Neuronal stem cell (in vitro differentiated cells): ENCODE data around the gene FOSL2.
A peak's percentile ranks its signal among the peaks of the same experiment; 100 is the strongest.

Experiments
- DNase-seq: peaks from one replicate; pipeline ENCODE4 v3.0.0-alpha.2; 2013; ENCODE audit warnings: low spot score
- H2AFZ ChIP-seq: one replicate; pipeline ENCODE4 v1.6.1; 2013; ENCODE audit warnings: mild to moderate bottlenecking, low read length, inconsistent platforms
- H2AK5ac ChIP-seq: 2 replicates; pipeline ENCODE4 v1.6.1; 2013; ENCODE audit warnings: low read depth, mild to moderate bottlenecking, inconsistent platforms, low read length, moderate library complexity, mixed read lengths
- H2BK120ac ChIP-seq: 2 replicates; pipeline ENCODE4 v1.6.1; 2013; ENCODE audit warnings: low read depth, mild to moderate bottlenecking, inconsistent platforms, low read length, moderate library complexity, mixed read lengths
- H2BK12ac ChIP-seq: one replicate; pipeline ENCODE4 v1.6.1; 2013; ENCODE audit warnings: low read length, inconsistent platforms
- H2BK15ac ChIP-seq: 2 replicates; pipeline ENCODE4 v1.6.1; 2013; ENCODE audit warnings: mild to moderate bottlenecking, low read length, inconsistent platforms, mixed read lengths
- H2BK5ac ChIP-seq: one replicate; pipeline ENCODE4 v1.6.1; 2013; ENCODE audit warnings: inconsistent platforms, mild to moderate bottlenecking, low read length, moderate library complexity
- H3K14ac ChIP-seq: one replicate; pipeline ENCODE4 v1.6.1; 2013; ENCODE audit warnings: low read length, inconsistent platforms
- H3K18ac ChIP-seq: 2 replicates; pipeline ENCODE4 v1.6.1; 2013; ENCODE audit warnings: low read length, inconsistent platforms
- H3K23ac ChIP-seq: 2 replicates; pipeline ENCODE4 v1.6.1; 2013; ENCODE audit warnings: low read depth, mild to moderate bottlenecking, mixed read lengths, low read length, inconsistent platforms; ENCODE audit not compliant: poor library complexity
- H3K27ac ChIP-seq: replicated peaks from 3 replicates; pipeline ENCODE4 v1.5.1; 2013; ENCODE audit warnings: low read length, inconsistent platforms
- H3K27me3 ChIP-seq, 3 experiments: 2 replicates each; pipeline ENCODE4 v1.6.1; 2013; ENCODE audit warnings: low read length in 3 of 3, mild to moderate bottlenecking in 2 of 3, inconsistent platforms in 1 of 3, low read depth in 1 of 3, mixed read lengths in 1 of 3, moderate library complexity in 1 of 3; ENCODE audit not compliant: control insufficient read depth in 3 of 3, insufficient read depth in 3 of 3
- H3K36me3 ChIP-seq, 2 donors: replicated peaks in 1 of 2; 2 replicates each; pipeline ENCODE4 v1.6.1; 2013; ENCODE audit warnings: low read length in 2 of 2; ENCODE audit not compliant: control insufficient read depth in 2 of 2, insufficient read depth in 2 of 2
- H3K4ac ChIP-seq: 2 replicates; pipeline ENCODE4 v1.6.1; 2013; ENCODE audit warnings: inconsistent platforms, mild to moderate bottlenecking, low read length, moderate library complexity
- H3K4me1 ChIP-seq, 2 donors: 1 replicate in 1 of 2; 2 replicates in 1 of 2; pipeline ENCODE4 v1.6.1; 2013; ENCODE audit warnings: low read length in 2 of 2, low read depth in 1 of 2; ENCODE audit not compliant: control insufficient read depth in 2 of 2, insufficient read depth in 1 of 2
- H3K4me2 ChIP-seq: one replicate; pipeline ENCODE4 v1.6.1; 2013; ENCODE audit warnings: mild to moderate bottlenecking, low read length, inconsistent platforms; ENCODE audit not compliant: insufficient read depth, poor library complexity, severe bottlenecking
- H3K4me3 ChIP-seq, 2 donors: 2 replicates each; pipeline ENCODE4 v1.5.1; 2013; ENCODE audit warnings: low read length in 2 of 2, mild to moderate bottlenecking in 2 of 2, inconsistent platforms in 1 of 2, moderate library complexity in 1 of 2
- H3K79me1 ChIP-seq: one replicate; pipeline ENCODE4 v1.6.1; 2013; ENCODE audit warnings: low read depth, mild to moderate bottlenecking, inconsistent platforms, low read length, moderate library complexity
- H3K9ac ChIP-seq: one replicate; pipeline ENCODE4 v1.6.1; 2013; ENCODE audit warnings: mild to moderate bottlenecking, low read depth, low read length, inconsistent platforms; ENCODE audit not compliant: poor library complexity
- H3K9me3 ChIP-seq, 2 donors: replicated peaks in 1 of 2; 2 replicates each; pipeline versions ENCODE3 to v1.6.1; 2013; ENCODE audit warnings: low read length in 2 of 2, mild to moderate bottlenecking in 2 of 2, inconsistent platforms in 1 of 2, low read depth in 1 of 2, mixed read lengths in 1 of 2, moderate library complexity in 1 of 2; ENCODE audit not compliant: control insufficient read depth in 2 of 2, insufficient read depth in 1 of 2
- H4K8ac ChIP-seq: one replicate; pipeline ENCODE4 v1.6.1; 2013; ENCODE audit warnings: low read depth, mild to moderate bottlenecking, inconsistent platforms, low read length, moderate library complexity
- H4K91ac ChIP-seq: one replicate; pipeline ENCODE4 v1.6.1; 2013; ENCODE audit warnings: low read length, low read depth, mild to moderate bottlenecking, inconsistent platforms; ENCODE audit not compliant: poor library complexity
- WGBS, 2 donors: extraction: QIAGEN DNeasy Blood & Tissue Kit; methylation state at CpG; one replicate each; pipeline ENCODE4 v1.1.7; 2013; ENCODE audit warnings: missing lambda C conversion rate in 2 of 2, mixed read lengths in 1 of 2; ENCODE audit not compliant: insufficient read length in 2 of 2, insufficient replicate concordance in 1 of 2; ENCODE audit errors: extremely low coverage in 2 of 2; 5-methylcytosine and 5-hydroxymethylcytosine counted together

Gene FOSL2

DNA sequence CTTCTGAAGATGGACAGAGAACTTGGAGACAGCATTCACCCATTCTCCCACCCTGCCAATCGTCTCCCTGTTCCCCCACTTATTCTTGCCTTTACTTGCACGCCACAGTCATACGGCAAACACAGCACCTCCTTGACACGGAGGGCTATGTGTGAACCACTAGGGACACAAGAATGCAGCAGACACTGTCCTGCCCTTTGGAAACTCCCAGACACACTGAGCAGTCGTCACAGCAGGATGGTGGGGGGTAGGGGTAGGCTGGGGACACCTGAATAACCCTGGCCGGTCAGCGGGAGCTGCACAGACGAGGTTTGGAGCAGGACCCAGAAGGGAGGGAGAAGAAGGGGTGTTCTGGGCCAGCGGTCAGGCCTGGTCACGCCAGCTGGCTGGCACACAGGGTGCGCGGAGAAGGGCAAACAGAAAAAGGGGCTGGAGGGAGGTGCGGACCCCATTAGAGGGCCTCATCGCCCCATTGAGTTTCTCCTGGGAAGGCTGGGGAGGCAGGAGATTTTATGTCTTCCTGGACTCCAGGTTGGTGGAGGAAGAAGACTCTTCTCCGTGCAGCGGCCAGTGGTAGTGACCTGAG, 40.0 kb upstream of the FOSL2 start:
- no peak overlapping the region for H4K8ac ChIP-seq
- H2AFZ ChIP-seq: peak overlapping the region; percentile 60
- no peak overlapping the region for H4K91ac ChIP-seq
- no peak overlapping the region for H3K9ac ChIP-seq
- no CpG with 5 or more reads among the region's 16 CpGs for WGBS, 2 donors
- H2BK15ac ChIP-seq: peak overlapping the region; percentile 91
- peak overlapping the region; percentile 50 for H2BK12ac ChIP-seq
- H3K27ac ChIP-seq: no peak overlapping the region
- peak overlapping the region; percentile 61 for H2BK120ac ChIP-seq
- H3K36me3 ChIP-seq: no peaks in the 10 kb centered on the region
- H2AK5ac ChIP-seq: peak overlapping the region; percentile 58
- no peak overlapping the region for H3K4me2 ChIP-seq
- H3K18ac ChIP-seq: peak overlapping the region; percentile 76
- no peaks in the 10 kb centered on the region for H3K79me1 ChIP-seq
- no peaks in the 10 kb centered on the region for H3K9me3 ChIP-seq
- no peak overlapping the region for H3K4me3 ChIP-seq
- H3K4me1 ChIP-seq: peaks cover 7 to 12% of the 10 kb centered on the region in 2 donors
- no peaks in the 10 kb centered on the region for H3K27me3 ChIP-seq
- H3K23ac ChIP-seq: peak overlapping the region; percentile 4
- H3K4ac ChIP-seq: no peak overlapping the region
- no peak for DNase-seq
- H2BK5ac ChIP-seq: no peak overlapping the region
- H3K14ac ChIP-seq: peak overlapping the region; percentile 61

DNA sequence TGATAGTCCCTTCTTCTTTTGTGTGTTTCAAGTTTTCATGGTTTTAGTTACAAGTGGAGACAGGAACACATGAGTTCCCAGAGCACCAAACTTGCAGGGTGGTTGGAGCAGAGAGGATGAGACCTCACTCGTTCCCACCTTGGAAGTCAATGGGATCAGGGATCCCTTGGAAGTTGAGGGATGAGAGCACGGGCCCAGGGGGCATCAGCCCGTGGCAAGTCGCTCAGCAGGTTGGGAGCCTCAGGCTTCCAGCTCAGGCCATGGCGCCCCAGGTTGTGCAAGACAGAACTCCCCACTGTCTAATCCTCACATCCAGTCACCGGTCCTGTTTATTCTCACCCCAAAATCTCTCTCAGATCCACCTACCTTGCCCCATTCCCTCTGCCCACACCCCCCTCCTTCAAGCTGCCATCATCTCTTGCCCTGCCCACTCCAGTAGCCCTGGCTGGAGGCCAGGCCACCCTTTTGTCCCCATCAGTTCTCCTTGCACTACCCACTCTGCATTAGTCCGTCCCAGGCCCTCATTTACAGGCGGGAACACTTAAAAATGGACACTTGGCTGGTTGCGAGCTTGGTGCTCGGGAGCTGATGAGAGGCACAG, 37.6 kb upstream of the FOSL2 start:
- Histone ChIP-seq H3K4me3 (no peak overlapping the region), H3K23ac (peak overlapping the region; percentile 6), H3K79me1 (no peaks in the 10 kb centered on the region), H2BK5ac (no peak overlapping the region), H2BK120ac (no peak overlapping the region), H3K27me3 (no peaks in the 10 kb centered on the region), H3K4me1 (peaks cover 7 to 12% of the 10 kb centered on the region in 2 donors), H3K4ac (no peak overlapping the region), H2AK5ac (no peak overlapping the region), H3K4me2 (no peak overlapping the region), H3K27ac (no peak overlapping the region), H3K18ac (peak overlapping the region; percentile 24), H3K9ac (no peak overlapping the region), H2AFZ (peak overlapping the region; percentile 84), H3K36me3 (no peaks in the 10 kb centered on the region), H3K9me3 (no peaks in the 10 kb centered on the region), H2BK15ac (no peak overlapping the region), H3K14ac (no peak overlapping the region), H2BK12ac (no peak overlapping the region), H4K91ac (no peak overlapping the region), H4K8ac (no peak overlapping the region)
- WGBS, 2 donors: no CpG with 5 or more reads among the region's 10 CpGs
- no peak for DNase-seq

DNA sequence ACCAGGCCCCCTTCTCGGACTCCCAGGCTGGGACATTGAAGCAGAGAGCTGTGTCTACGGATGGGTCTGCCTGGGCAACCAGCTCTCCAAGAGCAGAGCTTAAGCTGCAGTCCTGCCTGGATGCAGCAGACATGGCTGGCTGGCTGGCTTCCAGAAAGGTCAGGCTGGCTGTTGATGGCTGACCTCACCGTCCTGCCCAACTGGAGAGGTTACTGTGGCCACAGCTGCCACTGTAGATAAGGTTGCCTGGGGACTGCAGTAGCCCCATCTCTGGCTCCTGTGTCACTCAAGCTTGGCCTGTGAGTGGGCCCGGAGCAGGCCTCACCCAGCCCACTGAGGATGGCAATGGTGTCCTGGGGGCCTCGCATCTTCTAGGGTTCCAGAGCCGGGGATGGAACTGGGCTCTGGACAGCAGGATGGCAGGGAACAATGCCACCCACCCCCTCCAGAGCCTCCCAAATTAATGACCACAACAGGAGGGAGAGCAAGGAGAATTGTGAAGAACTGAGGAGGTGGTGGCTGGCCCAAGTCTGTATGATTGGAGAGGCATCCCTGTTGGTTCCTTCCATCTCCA, 37.0 kb upstream of the FOSL2 start:
- H2AK5ac ChIP-seq: peak overlapping the region; percentile 3
- no peak overlapping the region for H3K4me2 ChIP-seq
- no peaks in the 10 kb centered on the region for H3K79me1 ChIP-seq
- H3K18ac ChIP-seq: peak overlapping the region; percentile 69
- H4K8ac ChIP-seq: peak overlapping the region; percentile 29
- H2BK5ac ChIP-seq: no peak overlapping the region
- no peak overlapping the region for H3K4me3 ChIP-seq
- H2BK120ac ChIP-seq: no peak overlapping the region
- H2BK15ac ChIP-seq: peak overlapping the region; percentile 83
- no peaks in the 10 kb centered on the region for H3K9me3 ChIP-seq
- no CpG with 5 or more reads among the region's 6 CpGs for WGBS, 2 donors
- H3K27me3 ChIP-seq: no peaks in the 10 kb centered on the region
- peaks cover 8 to 12% of the 10 kb centered on the region in 2 donors for H3K4me1 ChIP-seq
- H2BK12ac ChIP-seq: no peak overlapping the region
- H2AFZ ChIP-seq: peak overlapping the region; percentile 84
- no peak overlapping the region for H3K14ac ChIP-seq
- H3K23ac ChIP-seq: peak overlapping the region; percentile 25
- H3K9ac ChIP-seq: no peak overlapping the region
- no peak overlapping the region for H4K91ac ChIP-seq
- no peak overlapping the region for H3K27ac ChIP-seq
- no peak overlapping the region for H3K4ac ChIP-seq
- H3K36me3 ChIP-seq: no peaks in the 10 kb centered on the region
- no peak for DNase-seq

DNA sequence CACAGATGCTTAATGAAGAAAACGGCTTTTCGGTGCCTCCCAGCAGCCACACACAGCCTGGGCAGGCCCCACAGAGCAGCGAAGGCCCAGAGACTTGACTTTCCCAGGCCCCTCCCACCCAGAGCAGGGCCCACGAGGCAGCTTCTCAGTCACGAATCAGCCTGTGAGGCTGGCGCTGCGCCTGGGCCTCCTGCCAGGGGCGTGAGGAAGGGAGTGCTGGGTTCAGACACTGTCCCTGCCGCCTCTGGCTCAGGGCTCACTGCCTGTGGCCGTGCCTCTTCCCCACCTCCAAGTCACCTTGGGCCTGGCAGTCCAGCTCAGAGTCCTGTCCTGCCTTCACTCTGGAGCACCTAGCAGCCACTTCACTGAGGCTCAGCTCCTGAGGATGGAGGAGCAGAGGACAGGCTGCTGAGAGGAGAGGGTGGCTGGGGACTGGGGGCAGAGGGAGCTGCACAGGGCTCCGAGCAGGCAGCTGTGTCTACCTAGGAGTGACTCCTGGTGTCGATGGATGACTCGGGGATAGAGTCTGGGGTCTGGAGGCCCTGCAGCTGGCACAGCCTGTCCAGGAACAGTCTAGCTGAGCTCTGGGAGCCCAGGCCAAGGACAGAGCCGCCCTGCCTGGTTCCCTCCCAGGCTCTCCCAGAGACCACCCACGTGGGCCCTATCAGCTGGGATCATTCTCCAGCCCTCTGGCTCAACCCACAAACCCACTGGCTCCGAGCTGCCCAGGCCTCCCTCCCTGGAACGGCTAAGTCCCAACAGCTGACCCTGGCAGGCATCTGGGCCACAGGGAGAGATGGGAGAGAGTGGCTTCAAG, 36.4 kb upstream of the FOSL2 start:
- Histone ChIP-seq H3K4me1 (peaks cover 12 to 15% of the 10 kb centered on the region in 2 donors), H3K79me1 (no peaks in the 10 kb centered on the region), H3K4me2 (no peak overlapping the region), H3K27me3 (no peaks in the 10 kb centered on the region), H3K36me3 (no peaks in the 10 kb centered on the region), H3K4ac (peak overlapping the region; percentile 69), H2BK15ac (peak overlapping the region; percentile 83), H2AFZ (peak overlapping the region; percentile 84), H4K8ac (peak overlapping the region; percentile 29), H2BK12ac (no peak overlapping the region), H4K91ac (peak overlapping the region; percentile 81), H3K14ac (peak overlapping the region; percentile 60), H2AK5ac (peak overlapping the region; percentile 80), H3K4me3 (no peak overlapping the region), H2BK5ac (peak overlapping the region; percentile 98), H3K27ac (no peak overlapping the region), H3K9ac (peak overlapping the region; percentile 67), H2BK120ac (peak overlapping the region; percentile 99), H3K9me3 (no peaks in the 10 kb centered on the region), H3K23ac (peak overlapping the region; percentile 25), H3K18ac (peak overlapping the region; percentile 69)
- no peak for DNase-seq
- no CpG with 5 or more reads among the region's 17 CpGs for WGBS, 2 donors
